Natural killer cell (primary cell): ENCODE data around the gene FLCN. TPM values are rescaled to one million over a fixed set of nuclear protein-coding genes. Genes with fewer than 3 reads are reported as not detected.

ENCODE experiments used
- ATAC-seq, 3 donors: fragments of 150-1000 bp in 2 of 3; fragments of 200-7000 bp in 1 of 3; cut with Tn5 transposase; 1 replicate in 1 of 3; 2 replicates in 2 of 3; pipeline ENCODE4 v1.10.0; 2021; ENCODE audit warnings: mild to moderate bottlenecking in 2 of 3, moderate library complexity in 2 of 3
- DNase-seq, 2 donors: peaks; one replicate each; pipeline versions ENCODE4 v3.0.0 to v3.0.0-alpha.2; 2013 to 2021; ENCODE audit warnings: mixed read lengths in 1 of 2
- H3K27ac ChIP-seq: one replicate; pipeline ENCODE4 v1.5.1; 2013; ENCODE audit warnings: mild to moderate bottlenecking, low read length
- H3K27me3 ChIP-seq: one replicate; pipeline ENCODE4 v1.6.1; 2013; ENCODE audit warnings: low read length; ENCODE audit not compliant: control insufficient read depth, insufficient read depth
- H3K36me3 ChIP-seq: one replicate; pipeline ENCODE4 v1.6.1; 2013; ENCODE audit warnings: low read length; ENCODE audit not compliant: control insufficient read depth, insufficient read depth
- H3K4me1 ChIP-seq: one replicate; pipeline ENCODE4 v1.6.1; 2013; ENCODE audit warnings: low read length; ENCODE audit not compliant: control insufficient read depth, insufficient read depth
- H3K4me3 ChIP-seq: one replicate; pipeline ENCODE4 v1.5.1; 2013; ENCODE audit warnings: low read length
- H3K9me3 ChIP-seq: one replicate; pipeline ENCODE4 v1.6.1; 2013; ENCODE audit warnings: low read length; ENCODE audit not compliant: control insufficient read depth, insufficient read depth
- H3K27ac Mint-ChIP-seq, 2 donors: one replicate each; pipeline ENCODE4 v1.8.0; 2022; ENCODE audit warnings: mild to moderate bottlenecking in 2 of 2, mixed read lengths in 2 of 2, moderate library complexity in 1 of 2
- H3K27me3 Mint-ChIP-seq, 2 donors: one replicate each; pipeline ENCODE4 v1.8.0; 2022; ENCODE audit warnings: low read depth in 2 of 2, mixed read lengths in 2 of 2
- H3K36me3 Mint-ChIP-seq: one replicate; pipeline ENCODE4 v1.8.0; 2022; ENCODE audit warnings: mixed read lengths
- H3K4me1 Mint-ChIP-seq, 2 donors: one replicate each; pipeline ENCODE4 v1.8.0; 2022; ENCODE audit warnings: mixed read lengths in 2 of 2
- H3K4me3 Mint-ChIP-seq: one replicate; pipeline ENCODE4 v1.8.0; 2022; ENCODE audit warnings: mild to moderate bottlenecking, moderate library complexity, mixed read lengths
- H3K9me3 Mint-ChIP-seq, 2 donors: one replicate each; pipeline ENCODE4 v1.8.0; 2022; ENCODE audit warnings: mixed read lengths in 2 of 2
- CTCF ChIP-seq: fragments of 200-600 bp; IDR thresholded peaks from one replicate; pipeline ENCODE4 v1.8.0; 2022; ENCODE audit warnings: antibody characterized with exemption
- WGBS: methylation state at CpG from one replicate; pipeline ENCODE4 v1.1.7; 2013; ENCODE audit warnings: missing lambda C conversion rate; ENCODE audit not compliant: insufficient coverage; 5-methylcytosine and 5-hydroxymethylcytosine counted together
- intact Hi-C: fragments of 100-400 bp; cut with micrococcal nuclease; formaldehyde crosslinking; loops from one replicate; pipeline ENCODE4 v1.14.2; 2022
- total RNA-seq, 4 donors: library from RNA; stranded (reverse); fragments of 120-200 nt in 1 of 4; gene quantifications; one replicate each; pipeline versions ENCODE4 v1.2.3 to v1.2.4, GENCODE V29; 2013 to 2022

FLCN gene
- total RNA-seq, 3 donors from 2014 or later (not counting 1 experiment from before 2014, with no cell fraction given): 26.7 to 43.6 (median 33.8) TPM

GRCh38 chr17:17232303-17232621 is 4.7 kb downstream of the FLCN start:
- no peak overlapping the region for H3K27ac ChIP-seq
- H3K9me3 Mint-ChIP-seq: no peaks in the 10 kb centered on the region
- peaks cover 42% of the 10 kb centered on the region for H3K36me3 ChIP-seq
- H3K4me1 Mint-ChIP-seq: peaks cover 25 to 44% of the 10 kb centered on the region in 2 donors
- H3K36me3 Mint-ChIP-seq: peaks cover 10% of the 10 kb centered on the region
- no peak for DNase-seq
- no peak overlapping the region for H3K27ac Mint-ChIP-seq
- intact Hi-C loops: no loop called here
- ATAC-seq: no peak
- H3K27me3 Mint-ChIP-seq: no peaks in the 10 kb centered on the region
- H3K9me3 ChIP-seq: no peaks in the 10 kb centered on the region
- no peaks in the 10 kb centered on the region for H3K27me3 ChIP-seq
- H3K4me3 ChIP-seq: no peak overlapping the region
- WGBS: 94% methylated on average over 11 of the region's 11 CpGs
- no peak for TF ChIP-seq CTCF
- no peak overlapping the region for H3K4me3 Mint-ChIP-seq
- H3K4me1 ChIP-seq: peaks cover 18% of the 10 kb centered on the region

- Mint-ChIP-seq H3K27ac (no peak overlapping the region), H3K4me1 (peaks cover 23 to 39% of the 10 kb centered on the region in 2 donors), H3K9me3 (no peaks in the 10 kb centered on the region), H3K36me3 (peaks cover 10% of the 10 kb centered on the region), H3K4me3 (no peak overlapping the region), H3K27me3 (no peaks in the 10 kb centered on the region)
- Histone ChIP-seq H3K9me3 (no peaks in the 10 kb centered on the region), H3K36me3 (peaks cover 47% of the 10 kb centered on the region), H3K27ac (no peak overlapping the region), H3K4me1 (peaks cover 17% of the 10 kb centered on the region), H3K27me3 (no peaks in the 10 kb centered on the region), H3K4me3 (no peak overlapping the region)
- no peak for TF ChIP-seq CTCF
- 97% methylated on average over 16 of the region's 16 CpGs for WGBS
- no peak for DNase-seq
- no peak for ATAC-seq
- intact Hi-C loops: no loop called here
Measured at GRCh38 chr17:17231621-17232302, 5.2 kb downstream of the FLCN start.

- H3K27me3 Mint-ChIP-seq: no peaks in the 10 kb centered on the region
- no peak overlapping the region for H3K4me3 Mint-ChIP-seq
- Histone ChIP-seq H3K27me3 (no peaks in the 10 kb centered on the region), H3K27ac (no peak overlapping the region), H3K9me3 (no peaks in the 10 kb centered on the region), H3K36me3 (peaks cover 68% of the 10 kb centered on the region), H3K4me1 (no peaks in the 10 kb centered on the region), H3K4me3 (no peak overlapping the region)
- DNase-seq (no peak), ATAC-seq (no peak)
- H3K4me1 Mint-ChIP-seq: peaks cover 6 to 21% of the 10 kb centered on the region in 2 donors
- peaks cover 19% of the 10 kb centered on the region for H3K36me3 Mint-ChIP-seq
- intact Hi-C loops: no loop called here
- 92% methylated on average over 25 of the region's 26 CpGs for WGBS
- no peak overlapping the region for H3K27ac Mint-ChIP-seq
- no peaks in the 10 kb centered on the region for H3K9me3 Mint-ChIP-seq
- no peak for TF ChIP-seq CTCF
Measured at GRCh38 chr17:17229416-17230384, 7.3 kb downstream of the FLCN start.
